ENCODE measurements around the gene FHL5.
"Not testable (repeated sequence)": the region's sequence is repeated elsewhere in the genome, so short reads cannot be mapped to it uniquely, and the experiment has no call there.

The FHL5 gene

GRCh38 chr6:96611342-96611991 lies 48.5 kb downstream of the FHL5 start:
- DNase-seq, result no peak

GRCh38 chr6:96613291-96613999 lies 50.5 kb downstream of the FHL5 start:
- no peak for DNase-seq

GRCh38 chr6:96620851-96621250 lies 57.9 kb downstream of the FHL5 start:
- no peak for DNase-seq

- DNase-seq, result no peak
These were observed 59.1 kb downstream of the FHL5 start for GRCh38 chr6:96621983-96622382.

GRCh38 chr6:96624957-96625356 lies 62.0 kb downstream of the FHL5 start:
- no peak for DNase-seq

- DNase-seq, result peak; percentile 13
These were observed 63.9 kb downstream of the FHL5 start for GRCh38 chr6:96626759-96627364.

- no peak for DNase-seq
These were observed 68.3 kb downstream of the FHL5 start for GRCh38 chr6:96631248-96631647.

- not testable (repeated sequence) for DNase-seq
These were observed 75.1 kb downstream of the FHL5 start for GRCh38 chr6:96637979-96638378.

- DNase-seq, result no peak
These were observed 82.2 kb downstream of the FHL5 start for GRCh38 chr6:96645106-96645505.

GRCh38 chr6:96649926-96650325 lies 87.0 kb downstream of the FHL5 start:
- no peak for DNase-seq

GRCh38 chr6:96651816-96652215 lies 88.9 kb downstream of the FHL5 start:
- no peak for DNase-seq

- no peak for DNase-seq
These were observed 89.6 kb downstream of the FHL5 start for GRCh38 chr6:96652552-96652951.

GRCh38 chr6:96653181-96653580 lies 90.3 kb downstream of the FHL5 start:
- no peak for DNase-seq

GRCh38 chr6:96656567-96656966 lies 93.6 kb downstream of the FHL5 start:
- no peak for DNase-seq

GRCh38 chr6:96657344-96657743 lies 94.4 kb downstream of the FHL5 start:
- no peak for DNase-seq

GRCh38 chr6:96659084-96659845 lies 96.3 kb downstream of the FHL5 start:
- DNase-seq, result no peak

All from CD4-positive, alpha-beta T cell treated with Interleukin-12 subunit alpha and Interleukin-12 subunit beta, for 1 hour (primary cell).